GM12801 (cell line): ENCODE data around the gene CLDND2.

Experiments used
- TF ChIP-seq, protein P1 (sequence below): IDR thresholded peaks from one replicate; pipeline ENCODE4 v1.5.1; 2011; ENCODE audit warnings: control low read depth; ENCODE audit not compliant: insufficient read length; ENCODE audit errors: extremely low read depth

The CLDND2 gene

DNA sequence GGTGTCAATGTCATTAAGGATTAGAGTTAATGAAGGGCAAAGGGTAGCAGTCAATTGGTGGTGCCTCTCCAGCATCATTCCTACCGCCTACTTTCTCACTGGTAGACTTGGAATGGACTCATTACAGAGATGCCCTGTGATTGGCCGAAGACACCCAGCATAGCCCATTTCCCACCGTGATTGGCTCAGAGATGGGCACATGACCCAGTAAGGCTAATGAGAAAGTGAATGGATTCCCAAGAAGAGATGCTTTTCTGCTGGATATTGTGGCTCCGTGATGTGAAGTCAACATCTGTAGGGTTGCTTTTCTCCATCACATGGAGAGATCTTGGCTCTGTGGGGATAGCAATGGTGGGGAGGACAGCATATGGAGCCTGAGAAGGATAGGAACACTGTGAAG is 38.4 kb downstream of the CLDND2 start:
- TF ChIP-seq, protein P1, sequence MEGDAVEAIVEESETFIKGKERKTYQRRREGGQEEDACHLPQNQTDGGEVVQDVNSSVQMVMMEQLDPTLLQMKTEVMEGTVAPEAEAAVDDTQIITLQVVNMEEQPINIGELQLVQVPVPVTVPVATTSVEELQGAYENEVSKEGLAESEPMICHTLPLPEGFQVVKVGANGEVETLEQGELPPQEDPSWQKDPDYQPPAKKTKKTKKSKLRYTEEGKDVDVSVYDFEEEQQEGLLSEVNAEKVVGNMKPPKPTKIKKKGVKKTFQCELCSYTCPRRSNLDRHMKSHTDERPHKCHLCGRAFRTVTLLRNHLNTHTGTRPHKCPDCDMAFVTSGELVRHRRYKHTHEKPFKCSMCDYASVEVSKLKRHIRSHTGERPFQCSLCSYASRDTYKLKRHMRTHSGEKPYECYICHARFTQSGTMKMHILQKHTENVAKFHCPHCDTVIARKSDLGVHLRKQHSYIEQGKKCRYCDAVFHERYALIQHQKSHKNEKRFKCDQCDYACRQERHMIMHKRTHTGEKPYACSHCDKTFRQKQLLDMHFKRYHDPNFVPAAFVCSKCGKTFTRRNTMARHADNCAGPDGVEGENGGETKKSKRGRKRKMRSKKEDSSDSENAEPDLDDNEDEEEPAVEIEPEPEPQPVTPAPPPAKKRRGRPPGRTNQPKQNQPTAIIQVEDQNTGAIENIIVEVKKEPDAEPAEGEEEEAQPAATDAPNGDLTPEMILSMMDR, result no peak

DNA sequence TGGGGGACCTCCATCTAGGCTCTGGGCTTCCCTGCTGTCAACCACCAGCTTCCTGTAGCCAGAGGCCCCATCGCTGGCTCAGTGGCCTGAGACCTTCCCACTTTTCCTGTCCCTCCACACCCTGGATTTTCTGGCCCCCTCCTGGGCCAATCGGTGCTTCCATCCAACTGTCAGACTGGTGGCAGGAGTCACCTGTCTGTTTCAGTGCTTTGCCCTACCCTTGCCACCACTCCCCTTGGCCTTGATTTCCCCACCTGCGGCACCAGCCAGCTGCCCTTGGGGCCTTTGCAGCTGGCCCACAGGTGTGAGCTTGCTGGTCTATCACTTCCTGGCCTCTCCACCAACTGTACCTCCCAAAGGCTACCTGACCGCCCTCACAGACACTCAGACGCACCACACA is 39.4 kb downstream of the CLDND2 start:
- TF ChIP-seq, protein P1, result no peak

DNA sequence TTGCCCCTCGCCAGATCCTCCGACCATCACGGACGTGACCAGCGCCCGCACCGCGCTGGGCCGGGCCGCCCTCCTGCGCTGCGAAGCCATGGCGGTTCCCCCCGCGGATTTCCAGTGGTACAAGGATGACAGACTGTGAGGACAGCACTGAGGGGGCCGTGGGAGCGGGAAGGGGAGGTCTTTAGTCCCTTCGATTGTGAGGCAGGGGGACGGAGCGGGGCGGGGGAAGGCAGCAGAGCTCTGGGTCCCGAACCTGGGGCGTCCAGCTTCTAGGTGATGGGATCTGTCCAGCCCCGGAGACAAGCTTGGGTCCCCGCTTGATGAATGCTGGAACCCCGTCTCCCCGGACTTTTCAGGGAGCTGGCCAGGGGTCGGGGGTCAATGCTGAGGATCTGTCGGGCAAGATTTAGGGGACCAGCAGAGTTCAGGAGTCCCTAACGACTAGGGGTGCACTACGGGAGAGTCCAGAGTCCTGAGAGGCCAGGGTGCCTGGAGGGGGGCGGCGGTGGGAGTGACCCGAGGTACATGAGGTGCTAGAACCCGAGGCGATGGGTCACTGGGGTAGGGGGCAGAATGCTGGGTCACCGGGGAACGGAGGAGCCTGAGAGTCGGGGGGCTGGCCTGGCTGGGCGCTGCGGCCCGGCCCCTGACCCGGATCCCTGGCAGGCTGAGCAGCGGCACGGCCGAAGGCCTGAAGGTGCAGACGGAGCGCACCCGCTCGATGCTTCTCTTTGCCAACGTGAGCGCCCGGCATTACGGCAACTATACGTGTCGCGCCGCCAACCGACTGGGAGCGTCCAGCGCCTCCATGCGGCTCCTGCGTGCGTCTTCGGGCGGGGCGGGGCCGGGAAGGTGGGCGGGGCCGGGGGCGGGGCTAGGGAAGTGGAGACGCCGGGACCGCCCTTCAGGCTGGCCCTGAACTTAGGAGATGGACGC is 41.5 kb downstream of the CLDND2 start:
- TF ChIP-seq, protein P1, result no peak

DNA sequence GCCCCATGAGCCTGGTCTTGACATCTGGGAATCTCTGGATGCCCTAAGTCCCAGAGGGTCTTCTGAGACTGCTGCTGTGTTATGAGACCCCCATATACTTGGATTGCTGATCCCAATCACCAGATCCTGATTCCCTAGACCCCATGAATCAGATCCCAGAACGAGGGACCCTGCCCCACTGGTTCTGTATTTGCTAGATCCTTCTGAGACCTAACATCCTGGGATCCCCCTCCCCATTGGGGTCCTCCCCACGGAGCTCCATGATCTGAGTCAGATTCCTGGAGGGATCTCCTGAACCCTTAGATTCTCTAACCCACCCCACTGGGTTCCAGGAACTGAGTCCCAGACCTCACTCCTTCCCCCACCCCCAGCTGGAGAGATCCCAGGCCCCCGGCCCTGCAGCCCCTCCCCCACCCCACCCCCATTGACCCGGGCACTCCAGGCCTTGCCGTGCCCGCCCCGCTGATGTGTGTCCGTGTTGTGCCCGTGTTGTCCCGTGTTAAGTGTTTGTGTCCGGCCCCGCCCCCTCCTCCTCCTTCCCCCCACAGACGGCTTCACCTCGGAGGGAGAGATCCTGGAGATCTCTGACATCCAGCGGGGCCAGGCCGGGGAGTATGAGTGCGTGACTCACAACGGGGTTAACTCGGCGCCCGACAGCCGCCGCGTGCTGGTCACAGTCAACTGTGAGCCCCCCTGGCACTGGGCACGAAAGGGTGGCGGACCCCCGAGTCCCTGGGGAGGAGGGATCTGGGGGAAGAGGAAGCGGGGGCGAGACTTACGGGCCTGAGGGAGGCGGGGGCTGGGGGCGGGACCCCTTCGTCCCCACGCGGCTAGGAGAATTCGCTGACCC is 42.4 kb downstream of the CLDND2 start:
- TF ChIP-seq, protein P1, result no peak

DNA sequence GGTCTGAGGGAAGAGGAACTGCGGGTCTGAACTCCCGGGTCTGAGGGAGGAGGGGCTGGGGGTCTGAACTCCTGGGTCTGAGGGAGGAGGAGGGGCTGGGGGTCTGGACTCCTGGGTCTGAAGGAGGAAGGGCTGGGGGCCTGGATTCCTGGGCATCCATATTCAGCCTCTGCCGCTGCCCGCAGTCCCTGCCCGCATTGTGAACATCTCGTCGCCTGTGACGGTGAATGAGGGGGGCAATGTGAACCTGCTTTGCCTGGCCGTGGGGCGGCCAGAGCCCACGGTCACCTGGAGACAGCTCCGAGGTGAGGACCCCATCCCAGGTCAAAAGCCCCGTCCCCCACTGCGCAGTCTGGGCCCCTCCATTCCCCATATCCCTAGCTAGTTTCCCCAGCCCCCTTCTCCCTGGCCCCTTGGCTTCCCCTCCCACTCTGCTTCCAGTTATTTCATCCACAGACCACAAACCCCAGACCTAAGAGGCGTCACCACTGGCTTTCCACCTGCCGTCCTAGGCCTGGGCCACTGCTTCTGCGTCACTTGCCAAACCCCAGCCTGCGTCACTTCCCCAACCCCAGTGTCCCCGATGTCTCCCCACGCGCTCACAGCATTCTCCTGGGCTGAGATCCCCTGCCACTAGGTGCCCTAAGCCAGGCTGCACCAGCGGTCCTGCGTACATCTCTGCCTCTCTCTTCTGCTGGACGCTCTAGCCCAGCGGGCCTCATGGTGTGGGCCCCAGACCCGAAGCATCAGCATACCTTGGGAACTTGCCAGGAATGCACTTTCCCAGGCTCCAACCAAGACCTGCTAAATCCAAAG is 43.4 kb downstream of the CLDND2 start:
- TF ChIP-seq, protein P1, result no peak

DNA sequence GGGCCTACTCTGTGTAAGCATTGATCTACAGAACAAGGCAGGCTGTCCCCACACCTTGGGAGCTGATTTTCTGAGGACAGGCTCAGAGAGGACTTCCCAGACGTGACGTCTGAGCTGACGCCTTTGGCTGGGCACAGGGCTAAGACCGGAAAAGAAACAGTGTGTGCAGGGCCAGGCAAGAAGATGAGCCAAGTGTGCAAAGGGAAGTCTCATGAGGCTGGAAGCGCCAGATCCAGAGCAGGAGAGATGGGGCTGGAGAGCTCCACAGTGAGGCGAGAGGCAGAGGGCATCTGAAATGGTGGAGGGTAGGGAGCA is 44.7 kb downstream of the CLDND2 start:
- TF ChIP-seq, protein P1, result no peak

DNA sequence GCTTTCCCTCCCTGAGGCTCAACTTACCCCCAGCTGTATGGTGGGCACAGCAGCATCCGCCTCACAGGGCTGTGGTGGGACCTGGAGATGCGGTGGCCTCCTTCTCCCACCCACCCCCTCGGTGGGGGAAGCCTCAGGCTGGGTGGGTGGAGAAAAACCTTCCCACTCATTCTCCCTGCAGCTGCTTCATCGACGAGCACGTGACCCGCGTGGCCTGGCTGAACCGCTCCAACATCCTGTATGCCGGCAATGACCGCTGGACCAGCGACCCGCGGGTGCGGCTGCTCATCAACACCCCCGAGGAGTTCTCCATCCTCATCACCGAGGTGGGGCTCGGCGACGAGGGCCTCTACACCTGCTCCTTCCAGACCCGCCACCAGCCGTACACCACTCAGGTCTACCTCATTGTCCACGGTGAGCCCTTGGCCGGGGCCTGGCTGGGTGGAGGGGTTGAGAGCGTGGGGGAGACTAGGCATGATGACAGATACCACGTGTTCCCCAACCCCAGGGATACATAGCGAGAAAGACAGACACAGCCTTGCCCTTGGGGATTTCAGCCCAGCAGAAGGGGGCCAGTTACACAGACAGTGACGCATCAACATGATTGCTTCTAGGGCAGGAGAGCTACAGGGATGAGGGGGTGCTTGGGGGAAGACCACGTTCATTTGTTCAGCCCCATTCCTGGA is 45.2 kb downstream of the CLDND2 start:
- TF ChIP-seq, protein P1, result no peak
